Neural progenitor cell (in vitro differentiated cells): Measurements from ENCODE around the gene STX1B.

ENCODE experiments used
- CTCF ChIP-seq: fragments of 200-600 bp; sonication (generic); IDR thresholded peaks from 2 replicates; pipeline ENCODE4 v1.5.1; 2017; ENCODE audit warnings: antibody characterized with exemption, mild to moderate bottlenecking
- EZH2 ChIP-seq: fragments of 200-600 bp; sonication (generic); IDR thresholded peaks from 2 replicates; pipeline ENCODE4 v1.6.1; 2017; ENCODE audit warnings: antibody characterized with exemption, mild to moderate bottlenecking, moderate library complexity
- EZH2phosphoT487 ChIP-seq: fragments of 200-600 bp; sonication (generic); IDR thresholded peaks from 2 replicates; pipeline ENCODE4 v1.6.1; 2017; ENCODE audit warnings: antibody characterized with exemption

- TF ChIP-seq CTCF = no peak
- TF ChIP-seq EZH2 = no peak
- TF ChIP-seq EZH2phosphoT487 = no peak
These were observed 8.8 kb downstream of the STX1B start for GRCh38 chr16:31001507-31002249.
